PC-9 (cell line): ENCODE results near the gene ATP11A.

Source experiments
- CTCF ChIP-seq: fragments of 200-600 bp; sonication (generic); conservative IDR thresholded peaks from 2 replicates; pipeline ENCODE4 v1.6.1; 2017; ENCODE audit warnings: mixed run types, antibody characterized with exemption, mild to moderate bottlenecking, moderate library complexity
- EZH2 ChIP-seq: fragments of 200-600 bp; sonication (generic); IDR thresholded peaks from 2 replicates; pipeline ENCODE4 v1.8.0; 2017; ENCODE audit warnings: antibody characterized with exemption, low read depth

GRCh38 chr13:112731667-112732616 is 42.1 kb downstream of the ATP11A start:
- TF ChIP-seq CTCF: no peak
- no peak for TF ChIP-seq EZH2
